ENCODE results near the gene ACCSL. TPM values are rescaled to one million over a fixed set of nuclear protein-coding genes. Genes with fewer than 3 reads are reported as not detected.

ACCSL gene
- total and polyA plus RNA-seq, 2 experiments from 2014 or later = not detected

DNA sequence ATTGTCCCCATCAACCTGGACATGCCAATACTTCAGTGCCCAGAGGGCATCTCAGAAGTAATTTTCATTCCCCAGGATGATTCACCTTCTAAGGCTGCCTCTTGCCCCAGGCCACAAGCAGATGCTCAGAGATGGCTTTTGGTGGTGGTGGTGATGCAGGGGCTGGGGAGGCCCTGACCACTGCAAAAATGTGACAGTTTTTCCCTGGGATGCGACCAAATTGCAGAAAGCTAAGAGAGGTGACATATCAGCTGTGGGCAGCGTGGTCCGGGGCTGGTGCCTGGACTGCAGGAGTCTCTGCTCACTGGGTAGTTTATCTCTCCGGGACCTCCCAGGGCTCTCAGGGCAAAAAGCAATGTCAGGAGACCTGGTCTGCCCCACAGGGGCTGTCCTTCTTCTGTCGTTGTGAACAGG lies 39.7 kb upstream of the ACCSL start:
- Histone ChIP-seq H3K36me3 (no peaks in the 10 kb centered on the region), H3K4me1 (ENCODE audit: low read depth) (peaks cover 16% of the 10 kb centered on the region), H3K4me3 (no peak overlapping the region), H3K27ac (peak overlapping the region; percentile 79), H3K27me3 (no peaks in the 10 kb centered on the region), H3K9me3 (ENCODE audit: low read depth) (no peaks in the 10 kb centered on the region)
- DNase-seq (ENCODE audit: low read depth in 1 of 2, low spot score in 1 of 2) = no peak
- no peak for TF ChIP-seq CTCF (IDR thresholded peaks at IDR 0.05; ENCODE audit: low read depth, low read length)

- DNase-seq (ENCODE audit: low read depth in 1 of 2, low spot score in 1 of 2) = no peak
- no peaks in the 10 kb centered on the region for H3K36me3 ChIP-seq
- H3K27me3 ChIP-seq = no peaks in the 10 kb centered on the region
- TF ChIP-seq CTCF (IDR thresholded peaks at IDR 0.05; ENCODE audit: low read depth, low read length) = no peak
- no peak overlapping the region for H3K4me3 ChIP-seq
- H3K4me1 ChIP-seq (ENCODE audit: low read depth) = peaks cover 16% of the 10 kb centered on the region
- H3K27ac ChIP-seq = no peak overlapping the region
- H3K9me3 ChIP-seq (ENCODE audit: low read depth) = no peaks in the 10 kb centered on the region
Observed at GRCh38 chr11:44008698-44009097, 39.1 kb upstream of the ACCSL start.

GRCh38 chr11:44010789-44011251 lies 37.0 kb upstream of the ACCSL start:
- TF ChIP-seq CTCF (IDR thresholded peaks at IDR 0.05; ENCODE audit: low read depth, low read length) = no peak
- no peaks in the 10 kb centered on the region for H3K4me1 ChIP-seq (ENCODE audit: low read depth)
- no peak for DNase-seq (ENCODE audit: low read depth in 1 of 2, low spot score in 1 of 2)
- no peaks in the 10 kb centered on the region for H3K36me3 ChIP-seq
- no peak overlapping the region for H3K4me3 ChIP-seq
- peak overlapping the region; percentile 30 for H3K27ac ChIP-seq
- H3K27me3 ChIP-seq = no peaks in the 10 kb centered on the region
- H3K9me3 ChIP-seq (ENCODE audit: low read depth) = no peaks in the 10 kb centered on the region

DNA sequence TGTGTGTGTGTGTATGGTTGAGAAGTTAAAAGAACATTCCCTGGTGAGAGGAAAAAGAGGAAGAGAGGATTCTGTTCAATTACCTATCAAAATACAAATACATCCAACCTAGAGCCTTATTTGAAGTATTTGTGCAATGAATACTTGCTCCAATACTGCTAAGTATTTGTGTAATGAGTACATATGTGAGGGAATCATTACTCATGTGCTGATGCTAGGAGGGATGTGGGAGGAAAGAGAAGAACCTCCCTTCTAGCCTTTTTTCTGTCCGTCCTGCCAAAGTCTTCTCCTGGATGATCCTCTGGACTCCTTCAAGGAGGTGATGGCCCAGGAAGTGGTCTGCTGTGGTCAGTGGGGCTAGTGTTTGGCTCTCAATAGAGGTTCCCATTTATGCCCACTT lies 36.0 kb upstream of the ACCSL start:
- Histone ChIP-seq H3K4me3 (no peak overlapping the region), H3K9me3 (ENCODE audit: low read depth) (no peaks in the 10 kb centered on the region), H3K4me1 (ENCODE audit: low read depth) (peaks cover 3% of the 10 kb centered on the region), H3K27me3 (no peaks in the 10 kb centered on the region), H3K36me3 (no peaks in the 10 kb centered on the region), H3K27ac (no peak overlapping the region)
- DNase-seq (ENCODE audit: low read depth in 1 of 2, low spot score in 1 of 2) = no peak
- TF ChIP-seq CTCF (IDR thresholded peaks at IDR 0.05; ENCODE audit: low read depth, low read length) = no peak

DNA sequence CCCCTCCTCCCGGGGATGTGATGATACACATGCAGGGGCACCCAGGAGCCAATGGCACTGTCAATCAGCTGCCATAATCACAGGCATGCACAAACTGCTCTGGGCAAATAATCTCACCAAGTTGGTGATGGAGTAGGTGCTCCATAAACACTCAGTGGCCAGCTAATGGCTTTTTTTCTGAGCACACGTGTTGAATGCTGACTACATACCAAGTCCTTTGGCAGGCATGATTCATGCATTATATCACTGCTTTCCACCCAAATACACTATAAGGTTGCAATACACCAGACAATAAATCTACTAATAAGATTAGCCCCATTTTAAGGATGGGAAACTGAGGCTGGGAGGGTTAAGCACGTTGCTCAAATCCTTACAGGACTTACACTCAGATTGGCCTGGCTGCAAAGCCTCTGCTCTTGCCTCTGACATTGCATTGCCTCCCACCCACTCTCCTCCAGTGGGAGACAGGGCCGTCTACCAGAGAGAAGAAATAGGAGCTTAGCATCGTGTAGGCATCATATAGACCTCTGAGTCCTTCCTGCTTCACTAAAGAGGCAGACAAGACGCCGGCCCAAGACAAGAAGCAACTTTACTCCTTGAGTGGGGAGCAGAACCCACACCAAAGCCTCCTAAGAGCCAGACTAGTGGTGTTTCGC lies 32.7 kb upstream of the ACCSL start:
- no peak for TF ChIP-seq CTCF (IDR thresholded peaks at IDR 0.05; ENCODE audit: low read depth, low read length)
- Histone ChIP-seq H3K27me3 (no peaks in the 10 kb centered on the region), H3K4me3 (no peak overlapping the region), H3K9me3 (ENCODE audit: low read depth) (no peaks in the 10 kb centered on the region), H3K27ac (no peak overlapping the region), H3K36me3 (no peaks in the 10 kb centered on the region), H3K4me1 (ENCODE audit: low read depth) (peaks cover 5% of the 10 kb centered on the region)
- no peak for DNase-seq (ENCODE audit: low read depth in 1 of 2, low spot score in 1 of 2)
